Ovary (tissue), 9 donors: Measurements from ENCODE around the gene RB1. TPM values are rescaled to one million over a fixed set of nuclear protein-coding genes. Genes with fewer than 3 reads are reported as not detected.

Experiments used
- DNase-seq, 5 donors: peaks; one replicate each; pipeline ENCODE4 v3.0.0-alpha.2; 2019 to 2020
- H3K27ac ChIP-seq, 2 donors: fragments of 200-600 bp; one replicate each; pipeline versions ENCODE4 v1.5.1 to v1.8.0; 2019 to 2022
- H3K27me3 ChIP-seq: fragments of 200-600 bp; one replicate; pipeline ENCODE4 v1.8.0; 2022
- H3K36me3 ChIP-seq: fragments of 200-600 bp; sonication (generic); one replicate; pipeline ENCODE4 v1.5.1; 2019
- H3K4me1 ChIP-seq: one replicate; pipeline ENCODE4 v1.8.1; 2013; ENCODE audit warnings: mild to moderate bottlenecking, moderate library complexity; ENCODE audit not compliant: insufficient read depth
- H3K4me3 ChIP-seq: fragments of 200-600 bp; sonication (generic); one replicate; pipeline ENCODE4 v1.5.1; 2017
- H3K9me3 ChIP-seq, 2 donors: fragments of 200-600 bp in 1 of 2; sonication (generic) in 1 of 2; one replicate each; pipeline versions ENCODE4 v1.5.1 to v1.8.1; 2013 to 2019; ENCODE audit warnings: mild to moderate bottlenecking in 1 of 2, moderate library complexity in 1 of 2
- EP300 ChIP-seq: sonication (generic); formaldehyde crosslinking; IDR thresholded peaks from one replicate; pipeline ENCODE4 v1.6.1; 2017; ENCODE audit warnings: antibody characterized with exemption
- POLR2A ChIP-seq: fragments of 450-650 bp; IDR thresholded peaks from one replicate; pipeline ENCODE4 v1.6.1; 2017; ENCODE audit warnings: antibody characterized with exemption, mild to moderate bottlenecking, moderate library complexity
- WGBS, 3 donors: extraction: QIAGEN DNeasy Blood & Tissue Kit in 1 of 3; methylation state at CpG; one replicate each; pipeline versions ENCODE4 v1.1.5 to v1.1.7; 2013 to 2017; 5-methylcytosine and 5-hydroxymethylcytosine counted together
- intact Hi-C, 4 donors: fragments of 100-400 bp; cut with DNase I; formaldehyde crosslinking; loops; one replicate each; pipeline versions ENCODE4 v1.11.0 to v1.15.1; 2022 to 2023
- polyA plus RNA-seq, 2 donors: library from polyadenylated mRNA; stranded (reverse); fragments of 200-250 nt in 1 of 2; fragments of 350-450 nt in 1 of 2; fragmentation: Illumina TruSeq in 1 of 2; extraction: RNeasy Lipid Tissue Mini Kit (QIAGEN cat#74804) in 1 of 2; gene quantifications; one replicate each; pipeline ENCODE4 v1.2.3, GENCODE V29; 2013 to 2014
- small RNA-seq: library from RNA; depleted of rRNA; stranded (forward); fragments of <200 nt; gene quantifications from one replicate; pipeline ENCODE3, GENCODE V24; 2016
- total RNA-seq, 7 donors: library from RNA; depleted of rRNA in 2 of 7; stranded (reverse); fragments of >200 nt in 2 of 7; fragmentation: NEBNext Ultra II Directional in 3 of 7; extraction: Animal tissue kit (Norgen Biotek cat#: 25700) in 3 of 7; gene quantifications; one replicate each; pipeline versions ENCODE4 v1.1.0 to v1.2.4, GENCODE V29; 2016 to 2023
- TF ChIP-seq, protein P1 (sequence below), 3 donors: fragments of 450-650 bp in 2 of 3; fragments of 200-600 bp in 1 of 3; IDR thresholded peaks; one replicate each; pipeline versions ENCODE4 v1.5.1 to v1.8.0; 2016 to 2022; ENCODE audit warnings: antibody characterized with exemption in 3 of 3, mild to moderate bottlenecking in 1 of 3
- donor health status: DM: no; HTN: no; CAD: no; lungs with moderate emphysema.
- donor health status: DM: no; HTN: no; CAD: no.
- donor health status: Bipolar disorder and iron deficiency.
- donor health status: DM: yes; HTN: yes; CAD: no.
- donor health status: DM: no; HTN: no; CAD: no.
- donor health status: DM: yes; HTN: yes; CAD: no.

Gene RB1
- total and polyA plus RNA-seq, 9 donors: 11.4 to 36.6 (median 27.1) TPM

DNA sequence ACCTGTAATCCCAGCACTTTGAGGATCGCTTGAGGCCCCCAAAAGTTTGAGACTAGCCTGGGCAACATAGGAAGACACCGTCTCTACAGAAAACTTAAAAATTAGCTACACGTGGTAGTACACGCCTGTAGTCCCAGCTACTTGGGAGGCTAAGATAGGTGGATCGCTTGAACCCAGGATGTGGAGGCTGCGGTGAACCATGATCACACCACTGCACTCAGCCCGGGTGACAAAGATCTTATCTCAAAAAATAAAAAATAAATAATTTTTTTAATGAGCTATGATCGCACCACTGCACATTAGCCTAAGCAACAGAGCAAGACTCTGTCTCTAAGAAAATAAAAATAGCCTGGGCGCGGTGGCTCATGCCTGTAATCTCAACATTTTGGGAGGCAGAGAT is 222.7 kb downstream of the RB1 start:
- Histone ChIP-seq H3K36me3 (no peaks in the 10 kb centered on the region), H3K27me3 (no peaks in the 10 kb centered on the region), H3K27ac (no peak overlapping the region), H3K4me3 (no peak overlapping the region), H3K9me3 (no peaks in the 10 kb centered on the region), H3K4me1 (no peaks in the 10 kb centered on the region)
- TF ChIP-seq, protein P1, sequence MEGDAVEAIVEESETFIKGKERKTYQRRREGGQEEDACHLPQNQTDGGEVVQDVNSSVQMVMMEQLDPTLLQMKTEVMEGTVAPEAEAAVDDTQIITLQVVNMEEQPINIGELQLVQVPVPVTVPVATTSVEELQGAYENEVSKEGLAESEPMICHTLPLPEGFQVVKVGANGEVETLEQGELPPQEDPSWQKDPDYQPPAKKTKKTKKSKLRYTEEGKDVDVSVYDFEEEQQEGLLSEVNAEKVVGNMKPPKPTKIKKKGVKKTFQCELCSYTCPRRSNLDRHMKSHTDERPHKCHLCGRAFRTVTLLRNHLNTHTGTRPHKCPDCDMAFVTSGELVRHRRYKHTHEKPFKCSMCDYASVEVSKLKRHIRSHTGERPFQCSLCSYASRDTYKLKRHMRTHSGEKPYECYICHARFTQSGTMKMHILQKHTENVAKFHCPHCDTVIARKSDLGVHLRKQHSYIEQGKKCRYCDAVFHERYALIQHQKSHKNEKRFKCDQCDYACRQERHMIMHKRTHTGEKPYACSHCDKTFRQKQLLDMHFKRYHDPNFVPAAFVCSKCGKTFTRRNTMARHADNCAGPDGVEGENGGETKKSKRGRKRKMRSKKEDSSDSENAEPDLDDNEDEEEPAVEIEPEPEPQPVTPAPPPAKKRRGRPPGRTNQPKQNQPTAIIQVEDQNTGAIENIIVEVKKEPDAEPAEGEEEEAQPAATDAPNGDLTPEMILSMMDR (IDR thresholded peaks at IDR 0.05): no peak
- no peak for TF ChIP-seq POLR2A
- TF ChIP-seq EP300: no peak
- no peak for DNase-seq
- WGBS, 3 donors: 95 to 98% (median 97%) methylated on average over 10 of the region's 10 CpGs
- intact Hi-C loops: no loop called here

DNA sequence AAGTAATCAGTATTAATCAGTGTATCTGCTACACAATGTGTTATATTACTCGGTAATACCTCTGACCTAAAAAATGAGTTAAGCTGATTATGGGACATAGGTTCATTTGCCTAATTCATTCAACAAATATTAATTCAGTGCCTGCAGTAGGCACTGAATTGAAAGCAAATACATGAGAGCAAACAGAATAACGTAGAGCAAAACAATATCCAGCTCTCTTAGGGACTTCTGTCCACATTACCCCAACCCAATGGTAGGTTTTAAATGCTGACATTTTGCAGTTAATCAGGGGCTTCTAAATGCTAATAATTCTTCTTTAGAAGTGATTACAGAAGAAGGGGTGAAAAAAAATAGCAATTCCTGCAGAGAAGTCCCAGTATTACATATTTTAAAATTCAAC is 224.4 kb downstream of the RB1 start:
- no peaks in the 10 kb centered on the region for H3K4me1 ChIP-seq
- H3K36me3 ChIP-seq: no peaks in the 10 kb centered on the region
- no peaks in the 10 kb centered on the region for H3K27me3 ChIP-seq
- TF ChIP-seq EP300 (no peak), POLR2A (no peak)
- TF ChIP-seq, protein P1 (IDR thresholded peaks at IDR 0.05): no peak
- WGBS, 3 donors: 59 to 80% (median 64%) methylated on average over 2 of the region's 2 CpGs
- H3K27ac ChIP-seq: no peak overlapping the region
- no peaks in the 10 kb centered on the region for H3K9me3 ChIP-seq
- no peak for DNase-seq
- intact Hi-C loops: no loop called here
- no peak overlapping the region for H3K4me3 ChIP-seq

DNA sequence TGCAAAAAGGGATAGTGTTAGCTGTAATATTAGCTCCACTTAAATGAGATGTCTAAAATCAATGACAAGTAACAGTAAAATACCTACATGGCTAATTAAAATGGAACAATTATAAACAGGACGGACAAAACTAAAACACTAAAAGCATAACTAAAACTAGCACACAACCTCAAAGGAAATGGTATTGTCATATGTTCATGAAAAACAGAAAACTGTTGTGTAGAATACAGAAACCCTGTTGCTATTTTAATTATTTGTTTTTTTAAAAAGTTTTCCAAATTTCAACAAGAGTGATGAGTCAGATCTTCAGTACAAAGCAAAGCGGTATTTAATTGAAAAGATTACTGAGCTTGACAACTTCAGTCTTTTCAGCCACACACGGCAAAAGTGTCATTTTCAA is 225.2 kb downstream of the RB1 start:
- intact Hi-C loops: no loop called here
- no peaks in the 10 kb centered on the region for H3K4me1 ChIP-seq
- DNase-seq: no peak
- no peaks in the 10 kb centered on the region for H3K9me3 ChIP-seq
- H3K27ac ChIP-seq: no peak overlapping the region
- H3K27me3 ChIP-seq: no peaks in the 10 kb centered on the region
- TF ChIP-seq, protein P1 (IDR thresholded peaks at IDR 0.05): no peak
- no peak for TF ChIP-seq POLR2A
- no peak for TF ChIP-seq EP300
- 87 to 88% (median 87%) methylated on average over 3 of the region's 3 CpGs for WGBS, 3 donors
- no peak overlapping the region for H3K4me3 ChIP-seq
- H3K36me3 ChIP-seq: no peaks in the 10 kb centered on the region

DNA sequence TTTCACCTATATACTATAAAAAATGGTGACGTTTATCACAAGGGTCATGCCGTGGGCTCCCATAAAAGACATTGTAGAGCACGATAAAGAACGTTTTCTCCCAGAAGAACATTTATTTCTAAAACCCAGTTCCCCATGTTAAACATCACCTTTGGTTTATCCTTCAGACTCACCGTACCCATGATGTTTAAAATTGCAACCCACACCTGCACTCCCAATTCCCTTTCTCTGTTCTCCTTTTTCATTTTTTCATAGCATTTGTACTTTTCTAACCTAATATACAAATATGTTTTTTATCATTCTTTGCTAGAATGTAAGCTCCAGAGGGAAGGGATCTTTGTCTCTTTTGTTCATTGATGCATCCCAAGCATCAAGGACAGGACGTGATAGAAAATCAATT is 227.3 kb downstream of the RB1 start:
- TF ChIP-seq EP300: no peak
- TF ChIP-seq, protein P1 (IDR thresholded peaks at IDR 0.05): no peak
- TF ChIP-seq POLR2A: no peak
- Histone ChIP-seq H3K9me3 (no peaks in the 10 kb centered on the region), H3K27me3 (no peaks in the 10 kb centered on the region), H3K36me3 (no peaks in the 10 kb centered on the region), H3K4me3 (no peak overlapping the region), H3K27ac (peak overlapping the region in 1 of 2 donors; percentile 94), H3K4me1 (no peaks in the 10 kb centered on the region)
- WGBS, 3 donors: 90 to 94% (median 91%) methylated on average over 6 of the region's 6 CpGs
- no peak for DNase-seq
- intact Hi-C loops: loop anchor here in 1 of 4 donors (5.0 kb wide), 1 partner anchor 46 kb away; no protein-coding TSS in a partner anchor

Small RNA genes within 50 kb of the gene (small RNA-seq; reads per million reads assigned to genes)
- gene RF00017: not detected

Other genes with a start within 250 kb of the RB1 start
- gene MED4, start 208.6 kb upstream of the RB1 start, total RNA-seq: 10 to 100 TPM; 23.3 to 50.7 (median 42.6) TPM
- gene MED4, start 208.6 kb upstream of the RB1 start, polyA plus RNA-seq: 10 to 100 TPM; 50.0 to 63.8 TPM
- gene ITM2B, start 70.5 kb upstream of the RB1 start, total RNA-seq: 1,000 to 10,000 TPM in 1 of 7 donors, 100 to 1,000 TPM in 6; 635 to 1,026 (median 824) TPM
- 1,000 to 10,000 TPM in 1 of 2 donors, 100 to 1,000 TPM in 1; 903 to 1,955 TPM for gene ITM2B, start 70.5 kb upstream of the RB1 start, polyA plus RNA-seq
- gene LPAR6, start 109.4 kb downstream of the RB1 start, total RNA-seq: 10 to 100 TPM in 6 of 7 donors, 1 to 10 TPM in 1; 7.7 to 25.0 (median 15.9) TPM
- 10 to 100 TPM; 20.2 to 21.3 TPM for gene LPAR6, start 109.4 kb downstream of the RB1 start, polyA plus RNA-seq
- gene RCBTB2, start 229.3 kb downstream of the RB1 start, total RNA-seq: 10 to 100 TPM in 5 of 7 donors, 1 to 10 TPM in 2; 8.2 to 22.6 (median 13.9) TPM
- 10 to 100 TPM; 16.8 to 19.1 TPM for gene RCBTB2, start 229.3 kb downstream of the RB1 start, polyA plus RNA-seq